DOHH2 (cell line): ENCODE measurements around the gene SMPD2.

Source experiments
- EZH2phosphoT487 ChIP-seq: fragments of 200-600 bp; sonication (generic); IDR thresholded peaks from 2 replicates; pipeline ENCODE4 v1.6.1; 2017; ENCODE audit warnings: borderline replicate concordance, mild to moderate bottlenecking, antibody characterized with exemption, low read length, moderate library complexity, mixed read lengths
- TF ChIP-seq, protein P1 (sequence below): fragments of 200-600 bp; sonication (generic); IDR thresholded peaks from one replicate; pipeline ENCODE4 v1.5.1; 2014; ENCODE audit warnings: antibody characterized with exemption, mild to moderate bottlenecking, low read depth, low read length; ENCODE audit not compliant: poor library complexity, severe bottlenecking

DNA sequence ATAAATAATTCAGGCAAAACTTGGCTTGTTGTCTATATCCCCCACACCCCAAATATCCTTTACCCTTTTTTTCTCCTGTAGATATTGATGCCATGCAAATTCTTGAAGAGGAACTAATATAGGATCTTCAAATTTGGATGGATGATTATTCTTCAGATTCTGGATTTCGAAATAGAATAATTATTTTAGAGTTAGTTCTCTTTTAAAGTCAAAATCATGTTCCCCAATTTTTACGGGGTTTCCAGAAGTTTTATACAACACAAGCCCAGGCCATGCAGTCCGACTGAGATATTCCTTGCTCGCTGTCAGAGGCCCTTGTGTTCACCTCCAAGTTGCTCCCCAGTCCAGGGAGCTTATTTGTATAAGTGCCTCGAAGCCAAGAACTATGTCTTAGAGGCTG is 4.5 kb upstream of the SMPD2 start:
- TF ChIP-seq, protein P1, sequence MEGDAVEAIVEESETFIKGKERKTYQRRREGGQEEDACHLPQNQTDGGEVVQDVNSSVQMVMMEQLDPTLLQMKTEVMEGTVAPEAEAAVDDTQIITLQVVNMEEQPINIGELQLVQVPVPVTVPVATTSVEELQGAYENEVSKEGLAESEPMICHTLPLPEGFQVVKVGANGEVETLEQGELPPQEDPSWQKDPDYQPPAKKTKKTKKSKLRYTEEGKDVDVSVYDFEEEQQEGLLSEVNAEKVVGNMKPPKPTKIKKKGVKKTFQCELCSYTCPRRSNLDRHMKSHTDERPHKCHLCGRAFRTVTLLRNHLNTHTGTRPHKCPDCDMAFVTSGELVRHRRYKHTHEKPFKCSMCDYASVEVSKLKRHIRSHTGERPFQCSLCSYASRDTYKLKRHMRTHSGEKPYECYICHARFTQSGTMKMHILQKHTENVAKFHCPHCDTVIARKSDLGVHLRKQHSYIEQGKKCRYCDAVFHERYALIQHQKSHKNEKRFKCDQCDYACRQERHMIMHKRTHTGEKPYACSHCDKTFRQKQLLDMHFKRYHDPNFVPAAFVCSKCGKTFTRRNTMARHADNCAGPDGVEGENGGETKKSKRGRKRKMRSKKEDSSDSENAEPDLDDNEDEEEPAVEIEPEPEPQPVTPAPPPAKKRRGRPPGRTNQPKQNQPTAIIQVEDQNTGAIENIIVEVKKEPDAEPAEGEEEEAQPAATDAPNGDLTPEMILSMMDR, result no peak
- no peak for TF ChIP-seq EZH2phosphoT487
